HL-60/S4 treated with retinoic acid at 250 ng/mL for 4 days and 3 days (cell line): Measurements from ENCODE around the gene GSDME.
"Not testable (repeated sequence)": the region's sequence is repeated elsewhere in the genome, so short reads cannot be mapped to it uniquely, and the experiment has no call there.

Source experiments
- in situ Hi-C: fragments of 300-500 bp; cut with MboI; formaldehyde crosslinking; loops from 2 replicates; pipeline ENCODE4 v1.7.0; 2022; ENCODE audit warnings: low sequenced_read_pairs

GSDME gene

DNA sequence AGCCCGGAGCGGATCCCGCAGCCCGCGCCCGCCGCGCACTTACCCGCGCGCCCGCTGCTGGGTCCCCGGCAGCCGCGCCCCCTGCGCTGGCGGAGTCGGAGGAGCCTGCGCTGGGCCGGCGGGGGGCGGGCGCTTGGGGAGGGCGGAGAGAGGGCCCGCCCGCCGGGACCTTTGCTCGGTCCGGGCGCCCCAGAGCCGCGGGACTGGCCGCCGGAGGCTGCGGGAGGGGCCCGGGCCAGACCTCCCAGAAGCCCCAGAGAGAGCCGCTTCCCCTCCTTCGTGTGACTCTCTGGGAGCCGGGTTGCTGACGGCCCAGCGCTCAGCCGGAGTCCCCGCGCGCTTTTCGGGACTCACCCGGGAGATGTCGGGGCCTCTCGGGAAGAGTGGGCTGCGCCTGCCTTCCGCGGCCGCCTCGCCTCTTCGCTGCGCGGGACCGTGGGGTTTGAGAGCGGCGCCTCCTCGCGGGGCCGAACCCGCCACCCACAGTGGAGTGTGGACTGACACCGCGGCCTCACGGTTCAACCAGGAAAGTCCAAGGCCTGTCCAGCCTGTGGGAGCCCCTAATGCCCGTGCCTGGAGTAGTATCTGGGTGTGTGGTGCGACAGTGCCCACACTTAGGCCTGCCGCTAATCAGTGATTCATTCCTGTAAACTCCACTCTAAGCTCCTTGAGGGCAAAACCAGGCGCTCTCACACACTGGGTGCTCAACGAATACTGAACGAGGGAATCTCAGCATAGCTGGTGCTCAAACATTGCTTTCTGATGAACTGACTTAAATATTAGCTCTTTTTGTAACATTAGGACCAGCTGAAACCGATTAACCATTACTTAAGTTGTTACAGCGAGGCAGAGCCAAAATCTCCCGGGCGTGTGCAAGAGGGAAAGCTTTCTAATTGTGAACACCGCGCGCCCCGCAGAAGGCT is at the start of gene GSDME:
Gene GSDME, minus strand, starts transcription at position 112 of the 923 bp plus-strand sequence. CDS start 7,690 bp downstream, outside the sequence.
- in situ Hi-C loops = no loop called here

DNA sequence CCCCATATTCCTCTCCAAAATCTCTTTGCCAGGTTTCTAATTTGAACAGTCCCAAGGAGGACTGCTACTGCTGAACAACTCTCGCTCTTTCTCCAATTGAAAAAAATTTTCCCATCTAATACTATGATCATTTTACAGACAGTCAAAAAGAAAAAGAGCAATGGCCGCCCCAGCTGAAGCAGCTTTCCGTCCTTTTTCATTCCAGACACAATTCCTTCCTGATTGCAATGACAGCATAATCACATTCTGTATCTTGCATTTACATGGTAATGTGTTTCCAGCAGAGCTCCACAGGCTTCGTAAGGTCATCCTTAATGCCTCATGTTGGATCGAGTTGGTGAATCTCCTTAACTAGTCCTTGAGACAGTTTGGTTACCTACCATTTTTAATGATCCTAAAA is 45.0 kb upstream of the GSDME start:
- in situ Hi-C loops = loop anchor here (10.0 kb wide), 1 partner anchor 273 kb away; no protein-coding TSS in a partner anchor

DNA sequence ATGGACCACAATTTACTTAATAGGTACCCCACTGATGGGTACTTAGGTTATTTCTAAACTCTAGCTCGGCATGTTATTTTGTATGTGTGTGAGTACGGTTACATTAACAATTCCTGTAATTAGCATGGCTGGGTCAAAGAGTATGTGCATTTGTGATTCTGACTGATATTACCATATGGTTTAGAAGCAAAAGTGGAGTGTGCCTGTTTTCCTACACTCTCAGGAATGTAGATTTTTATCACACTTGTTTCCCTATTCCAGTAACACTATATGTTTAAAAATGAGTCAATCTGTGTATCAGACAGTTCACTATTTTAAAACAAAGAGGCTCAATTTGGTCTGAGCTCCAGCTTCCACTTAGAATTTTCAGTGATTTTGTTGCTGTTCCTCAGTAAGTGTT is 44.6 kb upstream of the GSDME start:
- in situ Hi-C loops = loop anchor here (10.0 kb wide), 1 partner anchor 273 kb away; no protein-coding TSS in a partner anchor

DNA sequence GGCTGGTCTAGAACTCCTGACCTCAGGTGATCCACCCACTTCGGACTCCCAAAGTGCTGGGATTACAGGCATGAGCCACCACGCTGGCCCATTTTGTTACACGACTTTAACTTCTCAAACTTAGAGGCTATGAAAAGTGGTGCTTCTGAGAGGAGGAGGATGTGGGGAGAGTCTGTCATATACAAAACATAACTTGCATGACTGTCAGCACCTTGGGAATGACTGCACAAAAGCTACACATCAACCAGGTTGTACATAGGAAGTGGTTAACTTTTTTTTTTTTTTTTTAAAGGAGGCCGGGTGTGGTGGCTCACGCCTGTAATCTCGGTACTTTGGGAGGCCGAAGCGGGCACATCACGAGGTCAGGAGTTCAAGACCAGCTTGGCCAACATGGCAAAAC is 43.4 kb upstream of the GSDME start:
- in situ Hi-C loops = loop anchor here (10.0 kb wide), 1 partner anchor 274 kb away; no protein-coding TSS in a partner anchor

DNA sequence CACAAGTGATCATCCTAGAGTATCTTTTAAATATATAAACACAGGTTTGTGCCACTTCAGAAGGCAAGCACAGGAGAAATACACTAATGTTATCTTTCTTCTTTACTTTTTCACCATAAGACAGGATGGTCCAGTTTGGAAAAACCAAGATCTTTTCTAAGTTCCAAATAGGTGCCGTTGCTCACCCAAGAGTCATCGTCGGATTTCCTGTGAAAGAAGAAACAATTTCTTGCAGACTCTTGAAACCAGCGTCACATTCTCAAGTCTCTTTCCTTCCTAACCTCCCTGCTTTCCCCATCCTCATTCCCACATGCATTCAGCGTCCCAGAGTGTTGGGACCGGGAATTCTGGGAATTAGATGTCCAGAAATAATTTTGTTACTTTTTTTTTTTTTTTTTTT is 42.8 kb upstream of the GSDME start:
- in situ Hi-C loops = loop anchor here (10.0 kb wide), 1 partner anchor 275 kb away; no protein-coding TSS in a partner anchor

DNA sequence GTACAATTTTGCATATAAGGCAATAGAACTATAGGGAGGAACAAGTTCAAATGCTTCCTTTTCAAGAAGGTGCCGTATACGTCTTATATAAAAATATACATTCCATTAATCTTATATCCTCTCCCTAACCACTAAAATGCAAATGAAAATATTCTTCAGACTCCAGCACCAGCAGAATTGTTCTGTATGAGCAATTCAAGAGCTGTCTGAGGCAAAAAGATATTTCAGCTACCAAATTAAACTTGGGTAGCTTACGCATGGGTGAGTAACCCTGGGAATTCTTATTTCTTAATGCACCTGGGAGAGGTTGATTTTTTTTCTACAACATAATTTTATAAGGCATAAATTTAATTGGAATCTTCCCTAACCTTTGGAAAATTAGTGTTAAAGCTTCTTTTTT is 42.2 kb upstream of the GSDME start:
- in situ Hi-C loops = no loop called here

DNA sequence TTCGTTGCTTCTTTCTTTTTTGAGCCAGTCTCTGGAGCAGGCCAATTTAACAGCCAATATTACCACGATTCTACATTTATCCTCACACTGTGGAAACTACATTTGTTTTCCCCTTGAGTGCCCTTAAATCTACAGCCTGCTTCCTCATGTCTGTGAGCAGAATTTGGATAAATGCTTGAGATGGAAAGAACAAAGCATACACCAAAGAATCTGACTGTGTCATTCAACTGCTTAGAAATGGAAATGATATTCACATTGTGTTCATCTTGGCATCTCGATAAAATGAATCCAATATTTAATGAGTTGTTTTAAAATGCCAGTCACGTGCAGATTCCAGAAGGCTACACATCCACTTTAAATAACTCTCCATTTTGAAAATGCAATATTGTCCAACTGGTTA is 41.0 kb upstream of the GSDME start:
- in situ Hi-C loops = no loop called here

DNA sequence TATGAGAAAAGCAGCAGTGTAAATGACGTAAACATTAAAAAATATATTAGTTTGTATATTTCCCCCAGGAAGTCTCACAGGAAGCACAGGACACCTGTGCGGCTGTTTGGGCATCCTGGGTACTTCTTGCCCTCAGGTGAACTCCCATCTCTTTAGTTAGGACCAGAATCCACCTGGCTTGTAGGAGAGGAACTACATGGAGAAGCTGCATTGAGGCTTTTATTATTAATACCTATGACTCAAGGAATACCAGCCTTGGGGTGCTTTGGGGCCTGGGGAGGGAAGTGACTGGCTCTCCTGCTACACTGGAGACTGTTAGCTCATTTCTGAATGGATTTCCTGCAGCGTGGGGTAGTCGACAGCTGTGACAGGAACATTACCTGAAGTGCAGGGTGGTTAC is 40.0 kb upstream of the GSDME start:
- in situ Hi-C loops = no loop called here

DNA sequence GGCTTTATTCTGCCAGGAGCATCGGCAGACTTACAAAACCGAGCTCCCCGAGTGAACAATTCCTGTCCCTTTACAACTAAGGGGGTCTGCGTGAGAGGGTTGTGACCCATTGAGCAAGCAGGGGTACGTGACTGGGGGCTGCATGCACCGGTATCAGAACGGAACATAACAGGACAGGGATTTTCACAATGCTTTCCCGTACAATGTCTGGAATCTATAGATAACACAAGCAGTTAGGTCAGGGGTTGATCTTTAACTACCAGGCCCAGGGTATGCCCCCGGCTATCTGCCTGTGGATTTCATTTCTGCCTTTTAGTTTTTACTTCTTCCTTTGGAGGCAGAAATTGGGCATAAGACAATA is 38.1 kb upstream of the GSDME start:
- in situ Hi-C loops = no loop called here

DNA sequence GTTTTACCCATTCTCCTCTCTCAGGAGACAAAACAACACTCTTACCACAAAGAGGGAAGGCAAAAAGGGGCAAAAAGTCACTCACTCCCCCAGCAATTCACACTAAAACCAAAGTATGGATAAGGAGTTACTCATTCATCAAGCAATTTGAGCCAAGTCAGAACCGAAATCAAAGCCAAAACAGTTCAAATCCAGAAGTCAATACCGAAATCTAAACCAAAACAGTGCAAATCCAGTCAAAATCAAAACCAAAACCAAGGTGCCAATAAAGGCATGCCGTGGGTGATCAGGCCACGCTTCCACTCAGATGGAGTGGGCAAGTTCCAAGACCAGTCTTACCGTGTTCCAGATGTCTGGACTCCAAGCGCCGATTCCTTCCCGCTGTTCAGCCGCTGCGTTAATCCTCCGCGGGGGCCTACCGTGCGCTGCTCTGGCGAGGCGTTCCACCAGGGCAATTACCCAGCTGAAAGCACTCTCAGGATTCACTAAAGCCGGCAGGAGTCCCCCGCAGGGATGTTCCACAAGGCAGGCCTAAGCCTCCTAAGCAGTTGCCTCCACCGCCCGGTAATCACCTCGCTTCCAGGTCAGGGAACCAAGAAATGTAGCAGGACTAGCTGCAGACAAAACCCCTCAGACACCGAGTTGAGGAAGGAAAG is 37.6 kb upstream of the GSDME start:
- in situ Hi-C loops = not testable (repeated sequence)

DNA sequence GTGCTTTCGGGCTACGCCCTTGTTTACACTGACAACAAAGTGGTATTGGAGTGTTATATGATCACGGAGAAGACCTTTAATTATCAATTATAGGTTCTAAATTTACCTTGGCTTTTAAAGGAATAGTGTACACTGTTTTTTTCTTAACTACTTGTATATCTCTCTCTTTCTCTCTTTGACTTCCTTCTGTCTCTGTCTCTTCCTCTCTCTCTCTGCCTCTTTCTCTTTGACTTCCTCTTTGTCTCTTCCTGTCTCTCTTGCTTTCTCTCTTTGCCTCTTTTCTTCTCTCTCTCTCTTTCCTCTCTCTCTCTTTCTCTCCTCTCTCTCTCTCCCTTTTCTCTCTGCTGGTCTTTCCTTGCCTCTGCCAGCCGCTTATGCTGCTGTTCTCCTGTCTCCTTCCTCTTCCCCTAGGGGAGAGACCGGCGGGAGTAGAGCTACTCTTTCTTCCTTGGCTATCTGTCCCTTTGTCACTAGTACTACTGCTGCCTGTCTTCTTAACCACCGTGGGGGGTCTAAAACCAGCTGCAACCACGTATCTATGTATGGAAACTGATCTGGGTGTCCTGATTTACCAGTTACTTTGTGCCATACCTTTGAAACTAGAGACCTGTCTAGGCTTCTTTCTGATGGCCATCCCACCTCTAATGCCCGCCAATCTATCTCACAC is 36.9 kb upstream of the GSDME start:
- in situ Hi-C loops = no loop called here

DNA sequence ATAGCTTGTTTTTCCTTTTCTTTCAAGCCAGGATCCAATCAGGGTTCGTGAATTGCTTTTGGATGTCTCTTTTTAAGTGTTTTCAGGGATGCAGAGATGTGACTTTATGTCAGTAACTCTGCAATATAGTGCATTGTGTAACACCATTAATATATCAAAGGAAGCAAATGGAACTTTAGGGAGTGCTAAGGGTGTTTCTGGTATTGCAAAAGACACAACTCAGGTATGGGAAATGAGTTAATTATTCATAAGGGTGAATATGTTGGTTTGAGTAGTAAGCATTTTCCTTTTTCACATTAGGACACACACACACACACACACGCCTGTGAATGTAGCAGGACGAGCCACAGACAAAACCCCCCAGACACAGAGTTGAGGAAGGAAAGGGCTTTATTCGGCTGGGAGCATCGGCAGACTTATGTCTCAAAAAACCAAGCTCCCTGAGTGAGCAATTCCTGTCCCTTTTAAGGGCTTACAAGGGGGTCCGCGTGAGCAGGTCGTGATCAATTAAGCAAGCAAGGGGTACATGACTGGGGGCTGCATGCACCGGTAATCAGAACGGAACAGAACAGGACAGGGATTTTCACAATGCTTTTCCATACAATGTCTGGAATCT is 31.8 kb upstream of the GSDME start:
- in situ Hi-C loops = no loop called here

DNA sequence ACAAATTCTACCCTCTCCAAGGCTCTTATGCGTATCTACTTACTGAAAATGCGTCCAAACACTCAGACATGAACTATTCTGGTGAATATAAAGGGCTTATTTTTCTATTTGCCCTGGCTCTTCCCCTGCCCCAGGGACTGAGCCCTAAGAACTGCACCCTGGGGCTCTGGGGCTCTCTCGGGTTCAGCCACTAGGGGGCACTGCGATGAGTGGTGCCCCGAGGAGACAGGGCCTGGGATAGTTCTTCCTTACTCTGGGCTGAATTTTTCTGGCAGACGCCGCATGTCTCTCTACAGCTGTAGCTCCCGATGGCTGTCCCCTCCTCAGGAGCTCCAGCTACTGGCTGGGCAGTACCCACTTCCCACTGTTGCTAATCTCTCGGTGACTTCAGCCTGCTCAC is 30.8 kb upstream of the GSDME start:
- in situ Hi-C loops = no loop called here

DNA sequence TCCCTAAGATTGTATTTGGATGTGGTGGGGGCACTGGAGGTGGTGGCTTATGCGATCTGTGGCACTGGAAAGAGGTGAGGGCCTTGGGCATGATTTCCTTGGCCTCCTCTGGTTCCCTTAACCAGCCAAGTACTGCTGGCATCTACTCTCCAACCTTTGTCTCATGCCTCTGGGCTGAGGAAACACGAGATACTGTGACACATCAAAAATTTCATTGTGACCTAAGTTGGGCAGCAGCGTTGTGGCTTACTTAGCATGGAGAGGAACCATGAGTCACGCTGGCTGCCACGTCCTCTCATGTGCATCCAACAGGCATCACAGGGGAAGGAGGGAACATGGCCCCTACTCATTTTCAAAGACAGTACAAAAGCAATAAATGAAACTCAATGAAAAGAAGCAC is 29.7 kb upstream of the GSDME start:
- in situ Hi-C loops = no loop called here

DNA sequence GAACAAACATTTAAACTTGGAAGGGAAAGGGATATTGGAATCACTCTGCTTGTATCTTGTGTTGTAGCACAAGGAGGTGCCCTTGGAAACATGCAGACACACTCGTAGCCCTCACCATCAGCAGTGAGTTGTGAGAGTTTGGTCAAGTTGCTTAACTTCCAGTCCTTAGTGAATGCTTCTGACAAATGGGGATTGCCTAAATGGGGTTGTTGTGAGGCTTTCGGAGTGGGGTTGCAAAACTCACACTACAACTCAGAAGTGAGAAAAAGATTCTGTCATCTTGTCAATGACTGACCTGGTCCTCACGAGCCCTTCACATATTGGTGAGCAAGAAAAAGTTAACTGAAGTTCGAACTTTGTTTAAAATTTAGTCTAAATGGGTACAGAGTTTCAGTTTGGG is 29.0 kb upstream of the GSDME start:
- in situ Hi-C loops = no loop called here

DNA sequence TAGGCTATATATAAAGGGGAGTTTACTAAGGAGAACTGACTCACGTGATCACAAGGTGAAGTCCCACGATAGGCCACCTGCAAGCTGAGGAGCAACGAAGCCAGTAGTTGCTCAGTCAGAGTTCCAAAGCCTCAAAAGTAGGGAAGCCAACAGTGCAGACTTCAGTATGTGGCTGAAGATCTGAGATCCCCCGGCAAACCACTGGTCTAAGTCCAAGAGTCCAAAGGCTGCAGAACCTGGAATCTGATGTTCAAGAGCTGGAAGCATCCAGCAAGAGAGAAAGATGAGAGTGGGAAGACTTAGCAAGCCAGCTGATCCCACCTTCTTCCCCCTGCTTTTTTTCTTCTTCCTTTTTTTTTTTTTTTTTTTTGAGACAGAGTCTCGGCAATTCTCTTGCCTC is 27.0 kb upstream of the GSDME start:
- in situ Hi-C loops = no loop called here

DNA sequence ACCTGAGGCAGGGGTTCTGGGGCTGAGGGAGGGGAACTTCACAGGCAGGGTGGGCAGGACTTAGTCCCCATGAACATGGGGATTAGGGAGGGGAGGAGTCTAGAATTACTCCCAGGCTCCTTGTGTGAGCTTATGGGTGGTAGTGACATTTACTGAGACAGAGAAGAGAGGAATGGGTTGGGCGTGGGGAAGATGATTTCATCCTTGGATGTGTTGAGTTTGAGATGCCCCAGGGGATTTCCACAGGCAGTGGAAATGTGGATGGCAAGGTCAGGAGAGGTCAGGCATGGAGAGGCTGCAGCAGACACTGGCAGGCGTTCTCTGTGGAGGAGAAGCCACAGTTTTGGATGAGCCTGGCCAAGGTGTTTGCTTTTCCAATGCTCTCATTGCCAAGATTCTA is 26.4 kb upstream of the GSDME start:
- in situ Hi-C loops = no loop called here

DNA sequence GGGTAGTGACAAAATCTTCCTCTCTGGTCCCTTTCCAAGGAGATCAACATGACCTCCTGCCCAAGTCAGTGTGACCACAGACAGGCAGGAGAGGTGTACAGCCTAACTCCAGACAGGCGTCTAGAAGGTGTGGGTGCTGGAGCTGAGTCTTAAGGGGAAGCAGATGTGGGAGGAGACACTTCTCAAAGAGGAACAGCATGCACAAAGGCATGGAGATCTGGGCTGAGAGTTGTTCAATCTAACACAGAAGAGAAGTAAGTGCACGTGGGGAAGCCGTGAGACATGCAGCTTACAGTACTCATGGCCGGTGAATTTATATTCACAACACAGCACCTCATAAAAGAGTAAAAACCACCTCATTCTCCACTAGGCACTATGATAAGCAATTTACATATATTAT is 23.8 kb upstream of the GSDME start:
- in situ Hi-C loops = no loop called here

DNA sequence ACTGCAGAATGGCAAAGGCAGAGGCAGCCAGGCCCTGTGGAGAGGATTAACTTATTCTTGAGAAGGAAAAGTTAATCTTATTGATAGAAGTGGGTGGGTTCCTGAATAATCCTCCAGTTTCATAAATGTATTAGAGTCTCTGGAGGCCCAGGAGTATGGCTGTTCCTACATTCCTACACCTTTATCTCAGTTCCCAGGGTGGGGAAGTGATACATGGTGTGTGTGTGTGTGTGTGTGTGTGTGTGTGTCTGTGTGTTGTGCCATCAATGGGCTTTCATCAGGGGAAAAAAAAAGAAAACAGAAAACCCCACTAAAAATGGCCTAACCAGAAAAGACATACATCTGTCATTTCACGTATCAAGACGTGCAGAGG is 22.0 kb upstream of the GSDME start:
- in situ Hi-C loops = no loop called here

DNA sequence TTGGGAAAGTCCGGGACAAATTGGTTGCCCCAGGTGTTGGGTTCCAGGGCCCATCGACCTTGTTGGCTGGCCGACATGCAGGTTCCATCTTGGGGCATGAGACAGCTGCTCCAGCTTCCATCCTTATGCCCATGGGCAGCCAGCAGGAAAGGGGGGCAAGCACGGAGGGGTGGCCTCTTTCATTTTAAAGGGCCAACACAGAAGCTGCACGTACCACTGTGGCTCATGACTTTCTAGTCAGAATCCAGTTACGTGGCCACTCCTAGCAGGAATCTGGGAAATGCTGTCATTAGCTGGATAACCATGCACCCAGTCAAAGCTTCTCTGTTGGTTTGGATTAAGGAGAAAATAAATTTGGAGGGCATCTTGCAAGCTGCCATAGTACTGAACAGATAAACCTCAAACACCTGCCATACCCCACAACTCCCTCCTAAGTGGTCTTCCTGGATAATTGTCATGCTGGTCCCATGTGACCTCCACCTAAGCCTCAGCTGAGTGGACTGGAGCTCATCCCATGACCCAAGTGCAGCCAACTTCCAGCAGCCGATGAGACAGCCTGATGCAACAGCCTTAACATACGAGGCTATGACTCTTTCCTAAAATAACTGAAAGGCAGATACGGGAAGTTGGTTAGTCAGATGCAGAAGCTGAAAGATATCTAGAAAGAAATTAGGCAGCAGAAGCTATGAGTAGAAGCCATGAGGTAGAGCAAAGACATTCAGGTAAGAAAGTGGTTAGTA is 21.4 kb upstream of the GSDME start:
- in situ Hi-C loops = no loop called here

DNA sequence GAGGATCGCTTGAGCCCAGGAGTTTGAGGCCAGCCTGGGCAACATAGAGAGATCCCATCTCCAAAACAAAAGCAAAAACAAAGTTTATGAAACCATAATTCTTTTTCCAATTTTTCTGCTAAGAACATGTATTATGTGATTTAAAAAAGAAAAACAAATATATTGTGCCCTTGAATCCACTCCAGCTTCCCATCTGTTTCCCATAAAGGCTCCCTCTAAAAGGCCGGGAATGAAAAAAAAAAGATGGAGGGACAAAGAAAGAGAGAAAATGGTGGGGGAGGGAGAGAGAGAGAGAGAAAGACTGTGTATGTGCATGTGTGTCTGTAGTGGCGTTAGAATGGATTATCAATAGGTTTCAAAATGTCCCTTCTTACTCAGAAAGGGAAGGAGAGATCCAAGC is 20.5 kb upstream of the GSDME start:
- in situ Hi-C loops = no loop called here
